Activated naive CD4-positive, alpha-beta T cell treated with Interleukin-2 at 50 U/mL for 16 hours (primary cell): ENCODE data around the gene IGLON5.

ENCODE experiments used
- DNase-seq: peaks from one replicate; pipeline ENCODE4 v3.0.0-alpha.2; 2020

IGLON5 gene

DNA sequence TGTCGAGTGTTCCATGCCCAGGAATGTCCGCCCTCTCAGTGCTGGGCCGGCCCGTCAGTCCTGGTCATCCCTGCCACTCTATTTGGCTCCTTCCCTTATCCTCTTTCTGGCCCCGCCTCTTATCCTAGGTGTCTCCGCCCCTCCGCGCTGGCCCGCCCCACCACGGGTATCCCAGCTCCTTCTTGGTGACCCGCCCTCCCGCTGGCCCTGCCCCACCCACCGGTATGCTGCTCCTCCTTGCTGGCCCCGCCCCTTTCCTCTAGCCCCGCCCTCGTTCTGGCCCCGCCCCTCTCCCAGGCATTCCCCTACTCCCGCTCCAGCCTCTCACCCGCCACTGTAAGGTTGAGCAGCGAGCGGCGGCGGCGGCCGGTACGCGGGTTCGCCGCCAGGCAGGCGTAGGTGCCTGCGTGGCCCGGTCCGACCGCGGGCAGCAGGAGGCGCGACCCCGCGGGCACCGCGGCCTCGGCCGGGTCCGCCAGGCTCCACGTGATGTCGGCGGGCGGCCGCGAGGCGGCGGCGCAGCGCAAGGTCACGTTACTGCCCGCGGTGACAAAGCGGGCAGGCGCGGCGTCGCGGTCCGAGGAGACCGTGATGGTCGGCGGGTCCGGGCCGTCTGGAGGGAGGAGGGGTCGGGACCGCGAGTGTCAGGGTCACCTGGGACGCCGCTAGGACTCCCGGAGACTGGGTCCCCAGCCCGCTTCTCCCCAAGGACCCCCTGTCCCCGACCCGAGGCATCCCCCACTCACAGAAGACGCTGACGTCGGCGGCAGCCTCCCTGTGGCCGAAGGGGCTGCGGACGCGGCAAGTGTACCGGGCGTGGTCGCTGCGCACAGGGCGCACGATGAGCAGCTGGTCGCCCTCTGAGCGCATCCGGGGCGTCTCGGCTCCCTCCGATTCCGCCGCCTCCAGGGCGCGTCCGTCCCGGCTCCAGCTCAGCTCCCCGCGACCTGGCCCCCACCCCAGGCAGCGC is 28.5 kb downstream of the IGLON5 start:
- peak; percentile 94 for DNase-seq

DNA sequence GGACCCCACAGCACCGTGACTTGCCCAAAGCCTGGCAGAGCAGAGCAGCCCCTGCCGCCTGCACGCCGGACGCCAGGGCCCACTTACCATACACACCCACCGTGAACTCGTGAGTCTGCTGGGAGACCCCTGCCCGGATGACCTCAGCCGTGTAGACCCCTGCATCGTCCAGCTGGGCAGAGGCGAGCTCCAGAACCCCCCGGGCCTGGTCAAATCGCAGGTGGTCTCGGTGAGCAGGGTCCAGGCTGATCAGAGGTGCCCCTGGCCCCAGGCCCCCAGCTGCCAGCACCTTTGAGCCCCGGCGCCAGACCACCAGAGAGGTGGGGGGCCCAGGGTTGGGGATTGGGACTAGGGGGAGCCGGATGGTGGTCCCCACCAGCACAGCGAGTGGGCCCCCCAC is 29.6 kb downstream of the IGLON5 start:
- DNase-seq = no peak

DNA sequence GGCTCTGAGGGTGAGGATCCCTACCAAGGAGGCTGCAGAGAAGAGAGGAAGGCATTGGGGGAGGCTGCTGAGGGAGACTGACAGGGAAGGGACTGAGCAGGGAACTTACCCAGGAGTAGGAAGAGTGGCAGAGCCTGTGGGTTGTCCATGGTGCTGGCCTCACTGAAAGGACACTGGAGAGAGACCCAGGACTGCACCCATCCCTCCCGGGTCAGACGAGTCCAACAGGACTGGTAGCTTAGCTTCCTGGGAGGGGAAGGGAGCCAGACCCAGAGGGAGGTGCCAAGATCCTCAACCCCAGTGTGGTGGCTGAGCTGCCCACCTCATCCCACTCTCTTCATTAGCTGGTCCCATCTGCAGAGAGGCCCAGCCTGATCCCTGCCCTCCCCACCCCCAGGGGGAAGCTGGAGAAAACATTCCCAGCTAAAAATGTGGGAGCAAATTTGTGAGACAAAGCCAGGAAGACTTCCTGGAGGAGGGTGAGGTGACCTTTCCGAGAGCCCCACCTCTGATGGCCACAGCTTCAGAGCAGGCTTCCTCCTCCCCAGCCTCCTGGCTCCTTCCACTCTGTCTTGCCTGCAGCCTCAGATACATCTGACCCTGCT is 30.6 kb downstream of the IGLON5 start, which contains the start of gene VSIG10L:
VSIG10L (minus strand) TSS at position 164 of the 605 bp plus-strand sequence; CDS start at position 149, 15 bp downstream.
- DNase-seq = no peak

DNA sequence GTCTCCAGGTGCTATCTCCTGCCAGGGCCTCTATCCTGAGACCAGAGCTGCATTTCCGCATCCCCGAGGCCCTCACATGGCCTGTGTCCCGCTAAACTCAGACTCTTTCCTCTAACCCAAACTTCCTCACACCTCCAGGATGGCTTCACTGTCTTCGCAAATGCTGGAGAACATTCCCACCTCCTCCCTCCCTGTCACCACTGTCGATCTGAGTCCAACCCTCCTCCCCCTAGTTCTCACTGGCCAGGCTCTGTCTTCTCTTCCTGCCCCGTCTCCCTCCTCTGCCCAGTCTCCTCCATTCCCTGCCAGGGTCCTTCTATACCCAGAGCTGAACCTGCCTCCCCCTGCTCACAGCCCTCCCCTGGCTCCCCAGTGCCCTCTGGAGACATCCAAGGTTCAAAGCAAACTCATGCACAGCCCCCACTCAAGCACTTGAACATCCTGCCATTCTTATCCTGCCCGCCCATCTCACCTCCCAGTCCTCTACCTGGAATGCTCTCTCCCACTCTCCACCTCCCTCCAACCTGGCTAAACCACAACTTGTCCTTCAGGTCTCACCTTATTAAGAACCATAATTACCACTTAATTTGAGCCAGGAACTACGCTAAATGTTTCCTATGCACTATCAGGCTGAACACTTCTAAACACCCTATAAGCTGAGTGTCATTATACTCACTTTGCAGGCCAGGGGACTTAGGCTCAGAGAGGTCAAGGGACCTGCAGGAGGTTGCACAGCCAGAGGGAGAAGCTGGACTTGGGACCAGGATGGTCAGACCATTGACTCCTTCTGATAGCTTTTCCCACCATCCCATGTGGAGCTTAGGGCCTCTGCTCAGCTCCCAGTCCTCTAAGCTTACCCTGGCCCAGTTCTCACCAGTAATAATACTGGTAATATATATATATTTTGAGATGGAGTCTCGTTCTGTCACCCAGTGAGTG is 31.5 kb downstream of the IGLON5 start:
- DNase-seq = no peak

DNA sequence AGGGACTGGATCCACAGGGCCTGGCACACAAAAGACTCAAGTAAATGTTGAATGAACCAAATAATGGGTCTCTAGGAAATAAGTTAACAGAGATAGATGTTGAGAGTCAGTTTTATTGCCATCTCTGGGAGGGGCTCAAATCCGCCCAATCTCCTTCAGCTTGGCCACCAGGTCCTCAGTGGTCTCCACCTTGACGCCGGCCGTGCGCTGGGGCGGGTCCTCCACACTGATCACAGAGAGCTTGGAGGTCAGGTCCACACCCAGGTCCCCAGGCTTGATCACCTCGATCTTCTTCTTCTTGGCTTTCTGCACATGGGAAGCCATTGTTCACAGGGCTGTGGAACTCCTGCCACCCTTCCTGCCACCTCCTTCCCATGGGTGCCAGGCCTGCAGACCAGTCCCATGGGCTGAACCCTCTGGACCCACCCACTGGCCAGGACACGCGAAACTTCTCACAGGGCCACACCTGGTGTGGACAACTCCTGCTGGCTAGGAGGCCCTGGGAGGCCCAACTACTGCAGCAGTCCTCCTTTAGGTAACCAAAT is 33.7 kb downstream of the IGLON5 start:
- DNase-seq = no peak

DNA sequence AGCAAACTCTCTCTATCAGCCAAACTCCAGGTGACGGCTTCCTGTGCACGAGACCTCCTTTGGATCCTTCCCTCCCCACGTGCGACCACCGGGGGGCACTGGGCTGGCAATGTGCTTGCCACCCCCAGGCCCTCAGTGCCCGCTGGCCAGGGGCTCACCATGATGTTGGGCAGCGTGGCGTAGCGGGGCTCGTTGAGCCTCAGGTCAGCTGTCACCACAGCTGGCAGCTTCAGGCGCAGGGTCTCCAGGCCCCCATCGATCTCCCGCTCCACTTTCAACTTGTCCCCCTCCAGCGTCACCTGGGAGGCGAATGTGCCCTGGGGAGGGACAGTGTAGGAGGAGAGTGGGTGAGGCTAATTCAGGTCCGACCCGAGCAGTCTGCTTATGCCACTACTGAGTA is 35.3 kb downstream of the IGLON5 start:
- no peak for DNase-seq

DNA sequence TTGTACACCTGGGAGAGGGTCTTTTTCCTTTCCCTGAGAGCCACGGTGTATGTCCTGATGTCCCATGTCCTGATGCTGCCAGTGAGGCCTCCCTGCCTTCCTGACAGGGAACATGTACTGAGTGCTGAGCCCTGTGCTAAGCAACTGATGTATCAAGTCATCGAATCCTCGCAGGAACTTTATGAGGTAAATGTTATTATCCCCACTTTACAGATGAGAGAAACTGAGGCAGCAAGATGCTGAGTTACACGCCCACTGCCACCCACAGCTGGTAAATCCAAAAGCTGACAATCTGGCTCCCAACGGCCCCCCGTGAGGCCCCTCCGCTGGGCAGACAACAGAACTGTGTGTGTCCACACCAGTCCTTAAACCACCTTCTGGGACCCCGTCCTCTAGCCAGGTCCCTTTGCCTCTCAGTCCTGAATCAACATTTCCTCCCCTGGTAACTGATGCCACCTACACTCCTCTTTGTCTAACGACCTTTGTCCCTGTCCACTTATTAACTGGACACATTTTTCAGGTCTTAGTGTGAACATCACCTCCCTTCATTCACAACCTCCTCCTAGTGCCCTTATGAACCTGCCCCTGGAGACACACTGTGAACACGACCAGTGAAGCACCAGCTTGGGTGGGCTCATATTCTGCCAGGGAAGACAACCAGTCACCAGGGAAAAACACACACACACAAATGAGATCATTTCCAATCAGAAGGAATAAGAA is 35.9 kb downstream of the IGLON5 start:
- no peak for DNase-seq

DNA sequence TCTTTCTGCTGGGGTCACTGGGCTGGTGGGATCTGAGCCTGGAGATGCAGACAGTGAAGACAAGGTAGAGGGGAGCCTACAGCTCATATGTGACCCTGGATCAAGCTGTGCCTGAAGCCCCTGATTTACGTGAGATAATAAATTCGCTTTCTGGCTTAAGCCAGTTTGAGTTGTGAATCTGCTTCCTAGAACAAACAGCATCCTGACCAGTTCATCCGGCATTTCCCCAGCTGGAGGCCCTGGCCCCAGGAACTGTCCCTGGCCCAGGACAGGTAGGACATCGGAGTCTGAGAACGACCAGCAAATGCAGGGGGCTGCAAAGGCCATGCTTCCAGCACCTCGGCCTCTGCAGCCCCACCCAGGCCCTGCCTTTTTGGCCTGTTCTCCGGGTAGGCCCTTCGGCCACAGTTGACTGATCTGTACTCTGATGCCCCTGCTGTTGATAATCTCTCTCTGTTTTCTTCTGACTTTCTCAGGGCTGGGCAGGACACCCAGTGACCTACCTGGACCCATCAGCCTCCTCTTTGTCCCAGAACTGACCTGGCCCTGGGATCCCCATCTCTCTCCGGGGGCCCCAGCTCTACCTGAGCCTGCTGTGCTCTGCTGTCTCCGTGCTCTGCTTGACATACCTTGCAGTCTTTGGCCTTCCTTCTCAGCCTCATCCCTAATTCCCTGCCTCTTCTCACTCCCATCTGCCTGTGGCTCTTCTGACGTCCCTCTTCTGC is 40.0 kb downstream of the IGLON5 start:
- no peak for DNase-seq

DNA sequence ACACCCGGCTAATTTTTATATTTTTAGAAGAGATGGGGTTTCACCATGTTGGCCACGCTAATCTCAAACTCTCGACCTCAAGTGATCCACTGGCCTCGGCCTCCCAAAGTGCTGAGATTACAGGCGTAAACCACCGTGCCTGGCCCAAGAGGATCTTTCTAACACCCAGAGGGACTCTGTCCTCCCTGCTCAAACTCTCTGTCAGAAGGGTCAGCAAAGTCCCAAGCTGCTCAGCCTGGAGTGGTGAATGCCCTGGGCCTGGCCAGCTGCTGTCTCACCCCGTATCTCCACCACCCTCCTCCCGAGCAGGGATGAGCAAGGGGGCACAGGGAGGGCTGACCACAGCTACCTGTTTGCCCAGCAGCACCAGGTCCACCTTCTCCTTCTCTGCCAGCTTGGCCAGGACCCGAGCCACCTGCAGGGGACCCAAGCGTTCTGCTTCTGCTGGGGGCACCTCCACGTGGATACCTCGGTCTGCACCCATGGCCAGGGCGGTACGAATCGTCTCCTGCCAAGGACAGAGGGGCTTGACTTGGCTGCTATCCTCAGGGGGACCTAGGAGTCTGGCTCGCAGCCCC is 41.4 kb downstream of the IGLON5 start:
- DNase-seq = no peak

DNA sequence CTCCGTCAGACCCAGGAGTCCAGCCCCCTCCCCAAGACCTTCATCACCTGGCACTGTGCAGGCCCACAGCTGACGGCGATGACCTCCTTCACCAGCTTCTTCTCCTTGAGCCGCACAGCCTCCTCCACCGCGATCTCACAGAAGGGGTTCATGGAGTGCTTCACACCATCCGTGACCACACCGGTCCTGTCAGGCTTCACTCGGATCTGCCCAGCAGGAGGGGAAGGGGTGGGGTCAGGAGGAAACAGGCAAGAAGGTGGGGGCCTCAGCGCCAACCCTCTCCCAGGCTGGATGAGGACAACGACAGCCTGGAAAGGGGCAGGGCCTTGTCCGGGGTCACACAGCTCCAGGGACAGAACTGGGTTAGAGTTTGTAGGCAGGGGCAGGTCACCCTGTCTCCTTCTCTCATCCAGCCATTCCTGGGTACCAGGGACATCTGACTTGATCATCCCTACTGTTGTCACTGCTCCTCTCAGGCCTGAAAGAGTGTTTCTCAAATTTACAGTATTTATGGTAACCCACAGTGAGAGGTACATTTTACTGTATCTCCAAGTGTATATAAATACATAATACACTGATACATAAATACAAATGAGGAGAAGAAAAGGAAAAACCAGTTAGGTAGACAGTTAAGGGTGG is 42.8 kb downstream of the IGLON5 start:
- no peak for DNase-seq

DNA sequence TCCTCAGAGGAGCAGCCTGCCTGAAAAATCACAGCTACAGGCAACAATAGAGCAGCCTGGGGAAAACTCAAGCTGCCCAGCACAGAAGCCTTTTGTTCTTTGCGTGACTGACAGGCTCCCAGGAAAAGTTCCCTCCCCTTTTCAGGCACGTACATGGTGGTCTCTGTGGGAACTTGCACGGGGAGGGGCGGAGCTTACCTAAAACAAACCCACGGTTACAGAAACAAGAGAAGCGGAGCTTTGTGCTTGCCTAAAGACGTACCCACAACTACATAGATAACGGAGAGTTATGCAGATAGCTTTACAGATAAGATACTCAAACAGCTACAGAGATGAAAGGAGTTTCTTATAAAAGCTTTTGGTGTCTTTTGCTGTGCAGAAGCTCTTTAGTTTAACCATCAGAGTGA is 43.3 kb downstream of the IGLON5 start:
- no peak for DNase-seq

DNA sequence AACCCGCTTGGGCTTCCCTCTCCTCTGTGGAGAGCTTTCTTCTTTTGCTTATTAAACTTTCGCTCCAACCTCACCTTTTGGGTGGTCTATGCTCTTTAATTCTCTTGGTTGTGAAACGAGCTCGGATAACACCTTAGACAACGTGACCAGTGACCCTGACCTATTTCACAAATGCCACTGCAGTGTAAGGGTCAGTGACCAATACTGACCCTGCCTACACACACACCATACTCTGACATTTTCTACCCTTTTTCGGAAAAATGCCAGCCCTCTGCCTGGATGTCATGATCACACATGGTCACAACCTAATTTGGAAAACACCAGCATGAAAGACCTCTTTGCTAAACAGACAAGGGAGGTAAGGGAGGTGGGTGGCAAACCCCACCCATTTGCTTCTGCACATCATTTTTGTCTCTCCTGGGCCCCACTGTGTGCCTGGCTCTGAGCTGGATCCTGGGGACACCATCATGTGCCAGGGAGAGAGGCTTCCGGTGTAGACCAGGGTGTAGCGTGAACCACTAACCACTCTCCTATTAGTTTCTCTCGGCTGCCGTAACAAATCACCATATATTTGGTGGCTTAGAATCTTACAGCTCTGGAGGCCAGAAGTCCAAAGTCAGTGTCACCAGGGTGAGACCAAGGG is 44.8 kb downstream of the IGLON5 start:
- no peak for DNase-seq

DNA sequence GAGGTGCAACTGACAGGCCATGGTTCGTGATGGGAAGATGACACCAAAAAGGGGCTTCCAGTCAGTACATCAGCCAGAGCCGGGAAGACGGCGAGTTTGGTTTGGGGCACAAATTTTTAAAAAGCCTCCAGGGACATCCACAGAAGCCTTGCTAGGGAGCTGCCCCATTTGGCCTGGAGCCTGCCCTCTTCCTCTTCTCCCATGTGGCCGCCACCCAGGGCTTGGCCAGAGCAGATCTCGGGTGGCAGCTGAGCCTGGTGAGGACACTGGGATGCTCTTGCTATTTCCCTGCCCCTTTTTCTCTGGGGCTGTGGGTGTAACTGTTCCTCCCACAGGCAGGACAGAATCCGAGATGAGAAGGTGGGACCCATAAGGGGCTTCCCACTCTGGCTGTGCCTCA is 46.5 kb downstream of the IGLON5 start:
- no peak for DNase-seq

DNA sequence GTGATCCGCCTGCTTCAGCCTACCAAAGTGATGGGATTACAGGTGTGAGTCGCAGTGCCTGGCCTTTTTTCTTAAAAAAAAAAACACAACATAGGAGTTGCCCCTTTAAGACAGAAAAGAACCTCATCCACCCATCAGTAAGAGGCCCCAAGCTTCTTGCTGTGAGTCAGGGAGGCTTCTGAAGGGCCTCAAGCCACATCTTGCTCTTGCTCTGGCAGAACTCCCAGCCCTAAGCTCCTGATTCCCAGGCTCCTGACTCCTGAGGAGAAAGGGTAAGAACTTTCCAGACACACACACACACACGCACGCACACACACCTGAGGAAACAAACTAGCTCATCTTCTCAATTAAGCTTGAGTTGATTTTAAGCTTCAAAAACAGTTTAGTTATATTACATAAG is 47.9 kb downstream of the IGLON5 start:
- DNase-seq = no peak

DNA sequence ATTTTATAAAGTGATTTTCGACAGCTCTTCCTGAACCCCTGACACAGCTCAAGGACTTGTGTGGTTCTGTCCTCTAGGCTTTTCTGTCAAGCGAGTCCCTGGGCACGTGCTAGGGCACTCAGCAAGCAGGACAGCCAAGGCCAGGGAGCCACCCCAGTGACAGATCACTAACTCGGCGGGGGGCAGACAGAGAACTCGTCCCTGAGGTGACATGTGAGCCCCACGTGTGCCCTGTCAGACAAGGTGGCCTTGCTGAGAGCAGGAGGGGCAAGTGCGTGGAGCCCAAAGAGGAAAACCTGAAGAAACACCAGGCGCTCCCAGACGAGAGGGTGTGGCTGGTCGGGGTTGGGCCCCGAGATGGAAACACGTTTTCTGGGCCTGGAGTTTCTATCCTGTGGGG is 49.8 kb downstream of the IGLON5 start:
- no peak for DNase-seq

DNA sequence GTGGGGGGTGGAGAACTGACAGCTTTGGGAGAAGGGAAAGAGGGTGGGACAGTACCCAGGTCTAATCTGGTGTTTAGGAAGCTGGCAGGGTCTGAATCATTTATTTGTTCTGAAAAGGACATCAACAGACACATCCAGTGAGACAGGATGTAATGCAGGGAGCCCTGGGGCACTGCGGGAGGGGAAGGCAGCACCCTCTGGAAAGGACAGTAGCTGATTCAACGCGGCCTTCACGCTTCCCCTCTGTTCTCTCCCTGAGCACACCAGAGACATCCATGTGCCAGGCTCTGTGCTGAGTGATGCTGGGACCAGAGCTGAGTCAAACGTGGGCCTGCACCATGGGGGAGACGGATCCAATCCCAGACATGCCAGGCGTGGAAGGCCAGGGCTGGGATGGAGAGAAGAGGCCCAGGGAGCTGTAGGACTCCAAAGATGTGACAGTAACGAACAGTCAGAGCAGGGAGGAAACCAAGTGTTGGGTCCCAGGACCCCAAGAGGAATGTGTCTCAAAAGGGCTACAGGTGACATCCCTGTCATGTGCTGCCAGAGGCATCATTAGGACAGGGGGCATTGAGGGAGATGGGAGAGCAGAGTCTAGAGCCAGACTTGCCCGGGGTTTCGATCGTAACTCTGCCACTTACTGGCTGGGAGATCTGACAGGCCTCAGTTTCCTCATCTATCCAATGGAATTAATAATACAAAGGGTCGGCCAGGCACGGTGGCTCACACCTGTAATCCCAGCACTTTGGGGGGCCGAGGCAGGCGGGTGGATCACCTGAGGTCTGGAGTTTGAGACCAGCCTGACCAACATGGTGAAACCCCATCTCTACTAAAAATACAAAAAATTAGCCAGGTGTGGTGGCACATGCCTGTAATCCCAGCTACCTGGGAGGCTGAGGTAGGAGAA is 53.0 kb downstream of the IGLON5 start:
- DNase-seq = no peak

DNA sequence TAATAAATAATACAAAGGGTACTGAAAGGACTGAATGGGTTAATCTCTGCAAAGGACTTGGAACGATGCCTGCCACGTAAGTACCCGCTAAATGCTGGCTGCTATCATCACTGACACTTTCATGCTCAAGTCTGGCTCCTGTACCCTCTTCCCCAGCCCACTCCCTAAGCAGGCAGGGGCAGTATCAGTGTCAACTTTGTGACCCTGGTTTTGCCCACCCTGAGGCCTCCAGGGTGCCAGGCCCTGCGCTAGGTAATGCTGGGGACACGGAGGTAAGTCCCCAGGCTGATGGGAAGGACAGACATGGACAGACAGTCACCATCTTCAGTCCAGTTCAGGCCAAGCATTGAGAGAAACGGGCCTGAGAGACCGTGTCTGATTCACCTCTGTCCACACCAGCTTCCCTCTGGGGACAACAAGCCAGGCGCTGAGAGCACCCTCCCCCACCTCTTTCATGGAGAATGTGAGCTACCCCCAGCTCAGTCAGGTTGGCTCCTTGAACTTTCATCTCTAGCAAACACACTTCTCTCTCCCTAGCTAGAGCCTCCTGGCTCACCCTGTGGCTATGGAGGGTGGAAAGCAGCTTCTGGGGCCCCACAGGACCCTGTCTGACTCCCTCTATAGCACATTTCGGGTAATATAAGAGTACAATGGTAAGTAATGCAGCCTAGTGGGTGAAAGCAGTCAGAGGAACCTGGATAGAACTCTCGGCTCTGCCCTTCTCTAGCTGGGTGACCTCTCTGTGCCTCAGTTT is 53.9 kb downstream of the IGLON5 start:
- peak; percentile 21 for DNase-seq

DNA sequence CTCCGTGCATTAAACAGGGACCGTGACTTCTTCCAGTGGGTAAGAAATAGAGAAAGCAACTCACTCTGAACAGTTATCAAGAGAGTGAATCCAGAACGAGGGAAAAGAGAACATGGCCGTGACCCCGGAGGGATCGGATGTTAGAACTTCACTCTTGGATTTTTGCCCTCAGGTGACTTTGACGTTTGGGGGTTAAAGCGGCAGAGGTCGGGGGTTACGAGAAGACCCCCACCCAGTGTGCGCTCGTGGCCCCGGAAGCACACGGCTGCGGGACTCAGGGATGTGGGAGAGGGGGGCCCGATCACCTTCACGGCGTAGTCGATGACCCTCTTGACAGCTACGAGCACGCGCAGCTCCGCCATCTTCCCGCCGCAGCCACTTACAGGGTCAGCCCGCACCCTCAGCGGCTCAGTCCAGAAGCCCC is 54.5 kb downstream of the IGLON5 start, which contains the start of gene ETFB:
ETFB (minus strand) TSS at position 424 of the 424 bp plus-strand sequence; CDS start at position 362, 62 bp downstream.
- no peak for DNase-seq
